Measurements from ENCODE around the gene GJA3.

GJA3 gene

GRCh38 chr13:20146381-20146780 is 14.5 kb downstream of the GJA3 start:
- in situ Hi-C loops (cut with MboI; ENCODE audit: low pct_unique_long_range_greater_than_20kb, low sequenced_read_pairs, unreplicated experiment), result no loop called here
- no peak for DNase-seq (ENCODE audit: low spot score)
- TF ChIP-seq CTCF (IDR thresholded peaks at IDR 0.05; ENCODE audit: extremely low read depth, insufficient read depth, missing control alignments), result no peak

DNA sequence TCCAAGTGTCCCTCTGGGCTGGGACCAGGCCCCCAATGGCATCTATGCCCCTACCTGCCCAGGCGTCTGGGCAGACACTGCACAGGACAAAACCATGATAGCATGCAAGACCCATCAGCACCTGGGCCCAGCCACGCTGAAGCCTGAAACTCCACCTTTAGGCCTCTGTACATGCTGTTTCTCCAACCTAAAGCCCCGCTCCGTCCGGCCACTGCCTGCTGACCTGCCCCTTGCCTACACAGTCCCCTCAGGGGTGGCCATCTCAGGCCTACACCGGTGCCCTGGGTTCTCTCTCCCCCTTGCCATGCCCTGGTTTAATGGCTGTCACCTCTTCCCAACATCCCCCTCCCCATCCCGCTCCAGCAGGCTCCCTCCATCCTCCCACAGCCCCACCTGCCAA is 15.3 kb downstream of the GJA3 start:
- in situ Hi-C loops (cut with MboI; ENCODE audit: low pct_unique_long_range_greater_than_20kb, low sequenced_read_pairs, unreplicated experiment), result no loop called here
- DNase-seq (ENCODE audit: low spot score), result no peak
- TF ChIP-seq CTCF (IDR thresholded peaks at IDR 0.05; ENCODE audit: extremely low read depth, insufficient read depth, missing control alignments), result no peak

DNA sequence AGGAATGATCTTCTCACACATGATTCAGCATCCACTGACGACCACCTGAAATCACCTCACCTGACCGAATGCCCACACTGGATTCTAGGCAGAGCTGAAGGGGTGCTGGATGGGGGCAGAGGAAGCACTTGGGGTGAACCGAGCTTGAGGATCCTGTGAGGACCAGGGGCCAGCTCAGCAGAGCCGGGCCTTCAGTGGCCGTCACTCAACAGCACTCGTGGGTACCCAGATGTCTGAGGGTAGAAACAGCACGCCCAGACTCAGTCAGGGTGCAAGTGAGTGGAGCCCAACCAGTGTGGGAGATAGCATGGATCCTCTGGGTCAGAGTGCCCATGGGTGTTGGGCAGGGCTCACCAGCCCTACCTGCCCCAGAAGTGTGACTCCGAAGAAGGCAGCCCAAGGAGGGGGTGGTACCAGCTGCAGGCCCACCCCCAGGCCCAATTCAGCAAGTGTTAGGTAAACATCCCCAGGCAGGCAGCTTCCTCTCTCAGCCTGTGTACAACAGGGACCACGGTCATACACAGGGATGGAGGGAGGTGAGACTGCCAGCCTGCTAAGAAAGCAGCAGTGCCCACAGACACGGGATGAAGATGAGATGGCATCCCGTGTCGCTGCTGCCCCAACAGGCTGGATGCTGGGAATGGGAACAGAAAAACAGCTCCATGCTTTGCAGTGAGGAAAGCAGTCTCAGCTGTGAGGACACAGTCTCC is 16.6 kb downstream of the GJA3 start:
- TF ChIP-seq CTCF (IDR thresholded peaks at IDR 0.05; ENCODE audit: extremely low read depth, insufficient read depth, missing control alignments), result no peak
- DNase-seq (ENCODE audit: low spot score), result no peak
- in situ Hi-C loops (cut with MboI; ENCODE audit: low pct_unique_long_range_greater_than_20kb, low sequenced_read_pairs, unreplicated experiment), result no loop called here

- TF ChIP-seq CTCF (IDR thresholded peaks at IDR 0.05; ENCODE audit: extremely low read depth, insufficient read depth, missing control alignments), result no peak
- no peak for DNase-seq (ENCODE audit: low spot score)
- in situ Hi-C loops (cut with MboI; ENCODE audit: low pct_unique_long_range_greater_than_20kb, low sequenced_read_pairs, unreplicated experiment), result no loop called here
These were observed 17.8 kb downstream of the GJA3 start for GRCh38 chr13:20142927-20143480.

DNA sequence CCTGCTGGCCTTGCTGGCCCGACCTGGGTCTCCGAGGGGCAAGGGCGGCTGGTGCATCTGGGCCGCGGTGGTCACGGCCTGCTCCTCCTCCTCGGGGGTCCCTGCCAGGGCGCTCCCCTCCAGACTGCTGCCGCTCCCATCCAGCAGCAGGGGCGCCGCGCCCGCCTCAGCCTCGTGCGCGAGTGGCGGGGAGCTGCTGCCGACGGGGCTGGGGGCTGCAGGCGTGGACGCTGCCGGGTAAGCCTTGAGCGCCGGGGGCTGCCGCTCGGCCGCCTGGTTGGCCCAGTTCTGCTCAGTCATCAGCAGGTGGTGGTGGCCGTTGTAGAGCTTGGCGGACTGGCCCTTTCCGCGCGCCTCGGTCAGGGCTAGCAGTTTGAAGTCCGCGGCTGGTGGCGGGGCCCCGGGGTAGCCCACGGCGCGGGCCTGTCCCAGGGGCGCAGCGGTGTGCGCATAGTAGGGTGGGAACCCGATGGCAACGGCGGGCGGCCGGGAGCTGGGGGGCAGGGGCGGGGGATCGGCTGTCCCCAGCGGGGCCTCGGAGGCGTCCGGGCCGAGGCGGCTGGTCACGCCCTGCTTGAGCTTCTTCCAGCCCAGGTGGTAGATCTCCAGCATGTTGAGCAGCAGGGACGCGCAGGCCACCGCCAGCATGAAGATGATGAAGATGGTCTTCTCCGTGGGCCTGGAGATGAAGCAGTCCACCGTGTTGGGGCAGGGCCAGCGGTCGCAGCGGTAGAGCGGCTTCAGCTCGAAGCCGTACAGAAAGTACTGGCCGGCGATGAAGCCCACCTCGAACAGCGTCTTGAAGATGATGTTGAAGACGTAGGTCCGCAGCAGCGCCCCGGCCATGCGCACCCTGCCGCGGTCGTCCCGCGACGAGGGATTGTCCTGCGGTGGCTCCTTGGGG is 18.6 kb downstream of the GJA3 start:
- in situ Hi-C loops (cut with MboI; ENCODE audit: low pct_unique_long_range_greater_than_20kb, low sequenced_read_pairs, unreplicated experiment), result no loop called here
- TF ChIP-seq CTCF (IDR thresholded peaks at IDR 0.05; ENCODE audit: extremely low read depth, insufficient read depth, missing control alignments), result no peak
- DNase-seq (ENCODE audit: low spot score), result no peak

- DNase-seq (ENCODE audit: low spot score), result no peak
- TF ChIP-seq CTCF (IDR thresholded peaks at IDR 0.05; ENCODE audit: extremely low read depth, insufficient read depth, missing control alignments), result no peak
- in situ Hi-C loops (cut with MboI; ENCODE audit: low pct_unique_long_range_greater_than_20kb, low sequenced_read_pairs, unreplicated experiment), result no loop called here
These were observed 19.4 kb downstream of the GJA3 start for GRCh38 chr13:20141238-20142022.
